GM21447 (cell line): ENCODE data around the gene C5orf34.
A peak's percentile ranks its signal among the peaks of the same experiment; 100 is the strongest.
"Not testable (repeated sequence)": the region's sequence is repeated elsewhere in the genome, so short reads cannot be mapped to it uniquely, and the experiment has no call there.

Source experiments
- ATAC-seq: cut with Tn5 transposase; IDR thresholded peaks from one replicate; pipeline ENCODE4 v1.9.1; 2021; ENCODE audit not compliant: unreplicated experiment

Gene C5orf34, protein sequence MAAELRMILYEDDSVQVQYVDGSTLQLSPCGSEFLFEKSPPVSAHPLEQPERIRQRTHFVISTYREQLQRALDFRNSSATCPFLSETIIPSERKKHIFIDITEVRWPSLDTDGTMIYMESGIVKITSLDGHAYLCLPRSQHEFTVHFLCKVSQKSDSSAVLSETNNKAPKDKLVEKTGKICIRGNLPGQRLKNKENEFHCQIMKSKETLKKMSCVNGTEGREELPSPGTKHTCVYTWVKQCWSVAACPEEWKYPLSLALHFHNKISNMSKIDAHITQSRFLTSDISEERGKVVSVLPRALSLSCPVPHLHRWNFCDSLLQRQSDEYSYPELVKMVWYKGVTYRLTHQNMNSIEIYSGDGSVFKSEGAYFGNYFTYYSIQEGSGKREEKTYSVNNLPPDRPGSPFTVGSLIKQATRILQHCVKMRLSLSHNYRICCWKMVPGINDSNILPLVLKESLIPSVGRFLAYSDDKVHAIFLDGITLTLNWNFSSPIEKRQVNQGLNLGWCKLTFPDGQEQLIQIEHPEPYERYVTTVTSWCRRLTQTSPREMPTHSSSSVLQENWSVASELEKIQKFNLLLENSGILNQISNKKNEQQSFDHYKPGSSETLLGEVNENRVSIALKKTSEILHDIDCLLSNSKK

DNA sequence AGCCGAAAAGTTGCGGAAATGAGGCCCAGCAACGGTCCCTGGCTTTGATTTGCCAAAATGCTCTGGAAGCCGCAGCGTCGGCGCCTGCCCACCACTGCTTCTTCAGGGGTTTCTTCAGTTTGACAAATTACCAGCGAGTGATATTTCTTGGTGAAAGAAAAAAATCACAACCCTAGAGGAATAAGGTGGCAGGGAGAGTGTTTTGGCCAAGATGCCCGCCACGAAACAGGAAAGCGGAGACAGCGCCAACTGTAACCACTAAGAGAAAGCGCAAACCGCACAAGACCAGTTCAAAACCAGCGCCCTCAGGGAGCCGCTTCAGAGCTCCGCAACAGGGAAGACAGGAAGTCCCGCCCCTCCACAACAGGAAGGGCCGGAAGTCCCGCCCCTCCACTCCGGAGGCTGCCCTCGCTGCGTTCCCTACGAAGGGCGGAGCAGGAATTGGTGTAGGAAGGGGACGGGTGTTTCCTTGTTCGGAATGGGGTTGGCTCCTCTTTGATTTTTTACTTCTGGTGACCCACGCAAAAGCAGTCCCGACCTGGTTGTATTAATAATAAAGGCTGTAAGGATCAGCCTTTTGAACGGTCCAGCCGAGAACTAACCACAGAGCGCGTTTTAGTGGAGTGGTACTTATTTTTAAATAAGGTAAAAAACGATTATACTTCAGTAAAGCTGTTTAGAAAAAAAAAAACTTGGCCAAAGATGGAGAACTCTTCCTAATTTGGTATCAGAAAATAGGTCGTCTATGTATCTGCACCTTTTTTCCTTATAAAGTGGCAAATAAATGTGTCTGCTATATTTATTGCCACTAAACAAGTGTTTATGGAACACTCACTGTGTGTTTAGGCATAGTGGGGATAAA is at the start of gene C5orf34:
Gene C5orf34, minus strand, starts transcription at position 333 of the 862 bp plus-strand sequence. CDS start 5,809 bp downstream, outside the sequence.
- peak; percentile 98 for ATAC-seq

DNA sequence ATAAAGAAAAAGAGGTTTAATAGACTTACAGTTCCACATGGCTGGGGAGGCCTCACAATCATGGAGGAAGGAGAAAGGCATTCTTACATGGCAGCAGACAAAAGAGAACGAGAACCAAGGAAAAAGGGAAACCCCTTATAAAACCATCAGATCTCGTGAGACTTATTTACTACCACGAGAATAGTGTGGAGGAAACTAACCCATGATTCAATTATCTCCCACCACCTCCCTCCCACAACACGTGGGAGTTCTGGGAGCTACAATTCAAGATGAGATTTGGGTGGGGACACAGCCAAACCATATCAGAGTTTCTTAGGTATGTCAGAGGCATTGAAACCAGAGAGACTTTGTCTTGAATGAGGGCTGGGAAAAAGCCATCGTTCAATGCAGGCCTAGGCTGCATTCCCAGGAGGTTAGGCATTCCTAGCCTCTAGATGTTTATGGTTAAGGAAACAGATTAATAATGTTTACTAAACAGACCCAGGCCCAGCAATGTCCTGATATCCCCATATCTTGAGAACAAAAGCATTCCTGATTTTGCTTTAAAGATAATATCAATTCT is 49.4 kb upstream of the C5orf34 start:
- no peak for ATAC-seq

DNA sequence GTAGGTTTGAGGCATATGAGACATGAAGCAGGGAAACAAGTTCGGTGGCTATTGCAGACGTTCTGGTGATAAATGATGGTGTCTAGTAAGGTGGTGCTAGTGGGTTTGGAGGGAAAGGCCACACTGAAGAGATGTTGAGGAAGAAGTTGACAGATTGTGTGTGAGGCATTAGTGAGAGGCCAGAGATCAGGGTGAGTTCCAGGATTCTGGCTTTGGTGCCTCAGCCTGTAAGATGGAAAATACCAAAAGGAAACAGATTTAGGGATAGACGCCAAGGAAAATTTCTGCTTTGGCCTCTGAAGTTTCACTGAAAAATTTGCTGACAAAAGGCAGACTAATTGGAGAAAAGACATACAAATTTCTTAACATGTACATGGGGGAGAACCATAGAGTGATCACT is 48.4 kb upstream of the C5orf34 start:
- ATAC-seq = no peak

DNA sequence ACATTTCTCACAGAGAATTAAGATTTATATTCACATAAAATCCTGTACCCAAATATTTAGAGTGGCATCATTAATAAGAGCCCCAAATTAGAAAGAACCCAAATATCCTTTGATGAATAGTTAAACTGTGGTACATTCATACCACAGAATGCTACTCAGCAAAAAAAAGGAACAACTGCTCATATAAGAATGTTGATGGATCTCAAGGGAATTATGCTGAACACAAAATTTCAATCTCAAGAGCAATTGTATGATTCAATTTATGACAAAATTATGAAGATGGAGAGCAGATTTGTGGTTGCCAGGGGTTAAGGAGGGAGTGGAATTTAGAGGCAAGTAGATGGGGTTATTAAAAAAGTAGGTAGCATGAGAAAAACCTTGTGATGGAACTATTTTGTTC is 46.4 kb upstream of the C5orf34 start:
- no peak for ATAC-seq

DNA sequence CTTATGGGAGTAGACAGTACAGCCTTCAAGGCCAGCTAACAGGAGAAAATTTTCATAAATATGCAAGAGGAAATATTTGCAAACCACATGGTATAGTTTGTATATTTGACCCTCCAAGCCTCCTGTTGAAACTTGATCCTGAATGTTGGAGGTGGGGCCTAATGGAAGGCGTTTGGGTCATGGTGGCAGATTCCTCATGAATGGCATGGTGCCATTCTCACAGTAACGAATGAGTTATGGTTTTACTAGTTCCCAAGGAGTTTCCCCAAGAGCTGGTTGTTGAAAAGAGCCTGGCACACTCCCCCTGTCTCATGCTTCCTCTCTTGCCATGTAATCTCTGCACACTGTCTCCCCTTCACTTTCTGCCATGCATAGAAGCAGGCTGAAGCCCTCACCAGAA is 45.2 kb upstream of the C5orf34 start:
- no peak for ATAC-seq

DNA sequence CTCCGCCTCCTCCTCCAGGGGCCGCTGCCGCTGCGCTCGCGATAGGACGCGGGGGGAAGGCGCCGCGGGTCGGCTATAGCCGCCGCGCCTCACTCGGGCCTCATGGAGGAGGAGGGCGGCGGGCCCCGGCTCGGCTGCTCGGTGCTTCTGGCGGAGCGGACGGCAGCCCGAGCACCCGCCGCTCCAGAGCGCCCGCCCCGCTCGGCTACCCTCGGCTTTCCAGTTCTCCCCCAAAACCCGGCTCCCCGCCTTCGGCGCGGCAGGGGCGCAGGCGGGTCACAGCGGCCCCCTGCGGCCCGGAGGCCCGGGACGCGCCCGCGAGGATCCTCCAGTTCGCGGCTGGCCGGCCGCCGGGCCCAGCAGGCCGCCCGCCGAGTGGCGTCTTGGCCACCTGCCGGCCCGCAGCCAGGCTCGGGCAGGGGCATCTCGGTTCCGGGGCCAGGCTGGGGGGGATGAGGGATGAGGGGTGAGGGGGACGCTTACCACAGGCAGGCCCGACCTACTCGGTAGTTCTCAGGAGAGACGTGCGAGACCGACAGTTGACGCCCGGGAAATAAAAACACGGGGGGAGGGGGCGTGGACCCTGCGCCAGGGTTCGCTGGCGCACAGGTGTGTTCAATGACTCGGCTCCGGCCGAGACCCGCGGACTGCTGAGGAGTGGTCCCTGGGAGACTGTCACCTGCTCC is 42.1 kb upstream of the C5orf34 start, which contains the start of gene PAIP1:
Gene PAIP1, minus strand, starts transcription at position 221 of the 686 bp plus-strand sequence. CDS start 231 bp downstream, outside the sequence.
- peak; percentile 72 for ATAC-seq

DNA sequence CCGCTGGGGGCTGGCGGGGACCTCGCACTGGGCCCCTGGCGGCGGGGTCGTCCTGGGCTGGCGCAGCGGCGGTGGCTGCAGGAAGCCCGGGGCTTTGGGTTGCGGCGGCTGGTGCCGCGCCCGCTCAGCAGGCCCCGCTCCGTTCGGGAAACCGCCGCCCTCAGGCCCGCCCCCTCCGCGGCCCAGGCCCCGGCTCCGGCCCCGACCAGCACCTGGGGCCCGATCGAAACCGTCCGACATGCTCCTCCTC is 41.6 kb upstream of the C5orf34 start:
- ATAC-seq = peak; percentile 88

DNA sequence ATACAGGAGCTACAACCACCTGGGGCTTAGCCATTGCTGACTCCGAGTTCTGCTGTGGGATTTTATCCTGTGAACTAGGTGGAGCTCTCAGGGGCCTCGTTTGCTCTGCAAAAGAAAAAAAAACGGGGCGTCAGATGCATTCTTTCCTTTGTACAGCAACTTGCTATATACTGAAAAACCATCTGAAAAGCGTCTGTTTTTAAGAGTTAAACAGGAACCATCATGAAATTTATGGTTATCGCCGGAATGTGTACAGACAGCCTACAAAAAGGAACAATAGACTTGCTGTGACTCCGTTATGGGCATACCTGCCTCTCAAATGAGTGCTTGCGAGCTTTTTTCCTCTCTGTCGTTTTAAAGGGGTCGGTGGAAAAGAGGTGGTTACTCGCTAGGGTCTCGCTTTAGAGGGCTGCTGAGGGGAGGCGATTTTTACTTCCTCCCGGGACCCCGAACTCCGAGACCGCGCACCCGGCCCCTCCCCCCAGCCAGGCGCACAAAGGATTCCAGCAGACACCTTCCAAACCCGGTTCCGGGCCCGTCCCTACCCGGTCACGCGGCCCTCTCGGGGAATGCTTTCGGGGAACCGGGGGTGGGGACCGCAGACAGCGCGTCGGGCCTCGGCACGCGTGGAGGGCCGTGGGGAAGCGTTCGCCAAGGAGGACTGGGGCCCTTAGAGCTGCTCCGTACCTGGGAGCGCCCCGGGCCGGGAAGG is 41.1 kb upstream of the C5orf34 start:
- peak; percentile 23 for ATAC-seq

DNA sequence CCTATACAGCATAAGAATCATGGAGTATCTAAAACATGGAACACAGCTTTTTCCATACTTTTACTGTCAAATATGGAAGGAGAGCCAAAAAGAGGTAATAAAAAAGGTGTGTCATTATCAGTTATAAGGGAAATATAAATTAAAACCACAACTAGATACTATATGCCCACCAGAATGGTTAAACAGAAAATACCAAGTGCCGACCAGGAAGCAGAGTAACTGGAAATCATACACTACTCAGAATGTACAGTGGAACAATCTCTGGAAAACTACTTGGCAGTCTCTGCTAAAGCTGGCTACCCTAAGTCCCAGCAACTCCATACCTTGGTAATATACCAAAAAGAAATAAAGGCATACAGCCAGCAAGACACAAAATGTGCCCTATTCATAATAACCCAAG is 39.5 kb upstream of the C5orf34 start:
- no peak for ATAC-seq

DNA sequence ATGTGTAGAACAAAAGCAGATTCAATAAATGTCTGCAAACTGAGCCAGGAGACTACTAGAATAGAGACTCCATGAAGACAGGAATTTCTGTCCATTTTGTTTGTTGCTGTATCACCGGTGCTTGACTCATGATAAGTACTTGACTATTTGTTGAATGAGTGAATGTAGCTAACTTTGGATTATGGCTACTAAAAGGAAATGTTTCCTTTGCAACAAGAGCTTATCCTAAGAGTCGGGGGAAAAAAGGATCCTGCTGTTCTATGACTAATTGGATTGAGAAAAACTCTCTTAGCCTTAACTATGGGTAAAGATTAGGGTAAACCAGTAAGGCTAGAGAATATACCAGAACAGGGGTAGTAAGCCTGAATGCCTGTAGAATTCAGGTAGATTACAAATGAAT is 38.4 kb upstream of the C5orf34 start:
- no peak for ATAC-seq

DNA sequence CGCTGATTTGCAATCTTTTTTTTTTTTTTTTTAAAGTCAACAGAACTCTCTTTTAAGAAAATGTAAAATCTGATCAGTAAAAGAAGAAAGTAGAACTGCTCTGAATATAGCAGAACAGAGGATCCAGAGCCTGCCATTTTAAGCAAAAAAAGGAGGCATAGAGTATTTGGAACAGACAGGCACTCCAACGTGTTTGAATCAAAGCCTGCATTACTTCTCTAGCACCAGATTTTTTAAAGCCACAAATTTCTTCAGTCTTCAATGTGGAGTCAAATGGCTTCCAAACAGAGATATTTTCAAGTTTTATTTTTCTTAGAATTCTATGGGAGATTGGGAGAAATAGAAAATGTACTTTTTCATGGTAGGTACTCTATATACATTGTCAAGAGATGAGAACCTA is 36.8 kb upstream of the C5orf34 start:
- no peak for ATAC-seq

DNA sequence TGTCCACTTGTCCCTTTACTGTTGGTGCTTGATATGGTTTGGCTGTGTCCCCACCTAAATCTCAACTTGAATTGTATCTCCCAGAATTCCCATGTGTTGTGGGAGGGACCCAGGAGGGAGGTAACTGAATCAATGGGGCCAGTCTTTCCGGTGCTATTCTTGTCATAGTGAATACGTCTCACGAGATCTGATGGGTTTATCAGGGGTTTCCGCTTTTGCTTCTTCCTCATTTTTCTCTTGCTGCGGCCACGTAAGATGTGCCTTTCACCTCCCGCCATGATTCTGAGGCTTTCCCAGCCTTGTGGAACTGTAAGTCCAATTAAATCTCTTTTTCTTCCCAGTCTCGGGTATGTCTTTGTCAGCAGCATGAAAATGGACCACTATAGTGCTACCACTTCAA is 34.3 kb upstream of the C5orf34 start:
- ATAC-seq = not testable (repeated sequence)

DNA sequence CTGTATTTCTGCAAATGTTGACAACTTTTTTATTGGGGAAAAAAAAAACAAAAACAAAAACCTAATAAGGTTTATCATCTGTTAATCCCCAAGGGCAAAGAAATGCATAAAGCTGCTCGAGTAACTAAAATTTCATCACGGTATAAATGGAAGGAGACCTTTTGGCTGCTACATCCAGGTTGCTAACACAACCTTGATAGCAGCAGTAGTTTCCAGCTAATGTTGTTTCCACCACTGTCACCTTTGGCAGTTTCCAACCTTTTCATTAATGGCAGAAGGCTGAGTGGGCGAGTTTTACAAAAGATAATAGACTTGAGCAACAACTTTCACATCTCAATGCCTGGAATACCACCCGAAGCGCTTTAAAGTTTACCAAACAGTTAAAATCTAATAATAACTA is 33.4 kb upstream of the C5orf34 start:
- ATAC-seq = no peak

DNA sequence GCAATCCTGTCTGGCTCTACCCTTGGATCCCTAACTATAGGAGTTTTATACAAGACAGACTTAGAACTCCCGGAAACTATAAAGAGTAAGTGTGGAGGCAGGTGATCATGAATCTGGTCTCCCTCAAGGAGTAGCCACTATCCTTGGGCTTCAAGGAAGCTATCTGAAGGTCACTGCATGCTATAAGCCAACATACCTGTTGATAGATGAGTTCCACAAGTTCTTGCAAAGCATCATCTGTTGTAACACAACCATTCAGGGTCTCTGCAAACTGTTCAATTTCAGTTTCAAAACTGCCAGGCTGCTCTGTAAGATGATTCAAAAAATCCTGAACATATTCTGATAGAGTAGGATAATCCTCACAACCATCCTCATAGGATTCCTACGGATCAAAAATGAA is 32.6 kb upstream of the C5orf34 start:
- no peak for ATAC-seq

DNA sequence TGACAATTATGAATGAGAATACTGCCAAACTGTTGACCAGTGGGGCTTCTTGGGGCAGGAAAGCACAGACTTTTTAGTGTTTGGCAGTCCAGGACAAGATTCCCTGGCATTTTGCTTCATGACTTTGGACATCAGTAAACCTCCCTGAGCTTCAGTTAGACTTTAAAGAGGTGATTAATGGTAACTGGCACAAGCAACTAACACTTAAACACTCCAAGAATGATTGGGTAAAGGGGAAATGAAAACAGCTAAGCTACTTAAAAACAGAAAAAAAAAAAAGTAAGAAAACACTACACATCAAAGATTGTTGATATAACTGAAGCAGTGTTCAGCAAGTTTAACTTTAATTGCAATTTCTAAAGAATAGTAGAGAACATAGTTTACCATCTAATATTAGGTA is 28.5 kb upstream of the C5orf34 start:
- ATAC-seq = no peak

DNA sequence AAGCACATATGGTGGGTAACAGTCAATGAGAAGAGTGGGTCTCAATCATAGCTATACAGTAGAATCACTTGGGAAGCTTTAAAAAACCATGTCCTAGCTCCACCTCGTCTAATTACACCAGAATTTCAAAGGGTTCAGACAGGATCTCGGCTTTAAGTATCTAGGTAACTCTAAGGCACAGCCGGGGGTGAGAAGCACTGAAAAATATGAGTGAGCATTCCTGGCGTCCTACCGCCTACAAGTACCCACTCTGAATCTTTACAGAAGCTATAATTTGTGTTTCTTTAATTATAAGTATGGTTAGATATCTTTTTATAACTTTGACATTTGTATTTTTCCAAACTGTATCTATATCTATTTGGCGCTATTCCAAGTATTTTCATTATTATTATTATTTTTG is 25.8 kb upstream of the C5orf34 start:
- ATAC-seq = no peak

DNA sequence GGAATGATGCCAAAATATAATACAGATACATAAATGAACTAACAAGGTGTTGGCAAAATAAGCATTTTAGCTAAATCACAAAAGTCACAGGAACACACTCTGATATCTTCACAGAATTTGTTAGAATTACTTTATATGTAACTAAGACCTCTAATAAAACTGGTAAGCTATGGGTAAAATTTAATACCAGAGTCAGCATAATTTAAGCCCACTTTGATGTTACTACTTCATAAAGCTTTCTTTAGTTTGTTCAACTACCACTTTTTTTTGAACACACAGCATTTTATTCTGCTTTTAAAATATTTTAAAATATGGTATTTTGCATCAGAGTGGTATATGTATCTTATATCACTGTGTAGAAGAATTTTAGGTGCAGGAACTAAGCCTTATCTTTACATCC is 22.0 kb upstream of the C5orf34 start:
- ATAC-seq = no peak

DNA sequence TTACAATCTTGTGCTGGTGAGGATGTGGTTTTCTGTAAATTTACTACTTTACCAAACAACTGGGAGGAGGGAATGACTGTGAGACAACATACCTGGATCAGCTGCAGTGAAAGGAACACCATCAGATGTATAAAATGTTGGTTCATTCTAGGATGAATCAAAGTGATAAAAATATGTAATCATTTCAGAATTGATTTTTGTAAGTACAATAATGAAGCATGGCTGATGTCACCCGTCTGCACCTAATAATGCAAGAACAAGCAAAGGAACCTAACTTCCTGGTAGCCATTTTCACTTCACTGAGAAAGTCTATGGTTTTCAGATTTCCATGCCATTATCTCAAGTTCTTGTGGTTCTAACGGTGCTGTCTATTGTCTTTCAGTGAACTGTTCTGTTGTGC is 18.7 kb upstream of the C5orf34 start:
- no peak for ATAC-seq

DNA sequence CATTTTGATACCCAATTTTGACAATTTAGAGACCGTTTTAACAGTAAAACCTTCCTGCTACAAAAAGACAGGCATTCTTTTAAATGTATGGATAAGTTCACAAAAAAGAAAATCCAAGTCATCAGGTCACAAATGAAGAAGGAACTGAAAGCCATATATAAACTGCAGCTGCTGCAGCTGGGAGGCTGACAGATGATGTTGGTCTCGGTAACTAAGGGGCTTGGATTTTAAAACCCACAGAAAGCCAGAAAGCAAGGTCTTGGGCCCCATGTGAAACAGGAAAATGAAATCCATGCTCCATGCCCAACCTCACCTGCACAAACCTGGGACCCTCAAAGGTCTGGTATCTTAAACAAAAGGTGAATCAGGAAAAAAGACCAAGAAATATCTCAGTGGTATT is 15.7 kb upstream of the C5orf34 start:
- peak; percentile 61 for ATAC-seq

DNA sequence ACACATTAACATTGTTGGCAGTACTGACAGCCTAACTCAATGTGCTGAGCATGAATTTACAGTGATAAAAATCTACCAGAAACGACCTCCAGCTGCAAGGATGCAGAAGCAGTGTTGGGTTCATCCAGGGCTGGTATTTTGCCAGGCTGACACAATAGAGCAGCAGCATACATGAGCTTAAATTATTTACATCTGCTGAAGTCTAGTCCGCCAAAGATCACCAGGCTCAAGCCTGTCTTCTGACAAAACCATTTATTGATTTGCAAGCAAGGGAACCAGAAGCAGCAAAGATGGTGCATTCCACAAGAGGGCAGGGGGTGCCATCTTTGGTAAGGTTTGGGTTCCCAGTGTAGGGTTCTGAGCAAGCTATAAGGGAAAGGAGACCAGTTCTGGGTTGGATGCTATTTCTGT is 8.7 kb upstream of the C5orf34 start:
- no peak for ATAC-seq
